ENCODE results near the gene GPS2. TPM values are rescaled to one million over a fixed set of nuclear protein-coding genes. Genes with fewer than 3 reads are reported as not detected.

The GPS2 gene
- total RNA-seq = 59.8 TPM

GRCh38 chr17:7314719-7315569, at the start of gene GPS2:
TSS of gene GPS2 (minus strand) at chr17:7315360. CDS start at chr17:7315052, 308 bp downstream.

GRCh38 chr17:7355053-7355452, 39.9 kb upstream of the GPS2 start, which contains the start of gene TMEM95:
TSS of gene TMEM95 (plus strand) at chr17:7355156. CDS start at chr17:7355205, 49 bp downstream.

GRCh38 chr17:7351665-7352502, 36.7 kb upstream of the GPS2 start, which contains the start of gene KCTD11:
TSS of gene KCTD11 (plus strand) at chr17:7352162.

GRCh38 chr17:7336240-7337175, 21.3 kb upstream of the GPS2 start, which contains the start of gene ACAP1:
TSS of gene ACAP1 (plus strand) at chr17:7336529. CDS start at chr17:7336735, 206 bp downstream.

GRCh38 chr17:7328840-7329373, 13.7 kb upstream of the GPS2 start, which contains the start of gene NEURL4:
TSS of gene NEURL4 (minus strand) at chr17:7329335. CDS start at chr17:7329312, 23 bp downstream.

GRCh38 chr17:7306911-7307685, 8.1 kb downstream of the GPS2 start, which contains the start of gene EIF5A:
TSS of gene EIF5A (plus strand) at chr17:7307628. CDS start at chr17:7309636, 2,008 bp downstream.

GRCh38 chr17:7294614-7295153, 20.5 kb downstream of the GPS2 start, which contains the start of gene YBX2:
TSS of gene YBX2 (minus strand) at chr17:7294639. CDS start at chr17:7294500, 139 bp downstream.

GRCh38 chr17:7281074-7281952, 33.8 kb downstream of the GPS2 start, which contains the start of gene SLC2A4:
TSS of gene SLC2A4 (plus strand) at chr17:7281718. CDS start at chr17:7281935, 217 bp downstream.

Small RNA genes within 50 kb of the gene (small RNA-seq; reads per million reads assigned to genes)
- gene AC026954.2 (ENCODE audit: low replicate concordance) (not detected), gene RF00019 (ENCODE audit: low replicate concordance) (not detected)

Other genes starting within 250 kb of the GPS2 start
- not detected for gene CLEC10A, start 235.1 kb downstream of the GPS2 start, total RNA-seq
- not detected for gene ASGR2, start 200.5 kb downstream of the GPS2 start, total RNA-seq
- gene ASGR1, start 136.0 kb downstream of the GPS2 start, total RNA-seq = 12.5 TPM
- 155 TPM for gene DLG4, start 95.5 kb downstream of the GPS2 start, total RNA-seq
- gene ACADVL, start 95.4 kb downstream of the GPS2 start, total RNA-seq = 147 TPM
- 81.4 TPM for gene DVL2, start 80.8 kb downstream of the GPS2 start, total RNA-seq
- 25.7 TPM for gene PHF23, start 75.9 kb downstream of the GPS2 start, total RNA-seq
- 103 TPM for gene GABARAP, start 72.9 kb downstream of the GPS2 start, total RNA-seq
- gene CTDNEP1, start 63.6 kb downstream of the GPS2 start, total RNA-seq = 34.1 TPM
- gene ELP5, start 63.1 kb downstream of the GPS2 start, total RNA-seq = 26.6 TPM
- not detected for gene CLDN7, start 52.9 kb downstream of the GPS2 start, total RNA-seq
- not detected for gene SLC2A4, start 33.6 kb downstream of the GPS2 start, total RNA-seq
- 2.5 TPM for gene YBX2, start 20.7 kb downstream of the GPS2 start, total RNA-seq
- 132 TPM for gene EIF5A, start 7.7 kb downstream of the GPS2 start, total RNA-seq
- gene NEURL4, start 14.0 kb upstream of the GPS2 start, total RNA-seq = 61.0 TPM
- gene ACAP1, start 21.2 kb upstream of the GPS2 start, total RNA-seq = not detected
- 2.5 TPM for gene KCTD11, start 36.8 kb upstream of the GPS2 start, total RNA-seq
- gene TMEM95, start 39.8 kb upstream of the GPS2 start, total RNA-seq = not detected
- 1.3 TPM for gene TNK1, start 65.7 kb upstream of the GPS2 start, total RNA-seq
- 29.7 TPM for gene PLSCR3, start 79.2 kb upstream of the GPS2 start, total RNA-seq
- gene TMEM256, start 88.7 kb upstream of the GPS2 start, total RNA-seq = 42.9 TPM
- 22.8 TPM for gene NLGN2, start 92.5 kb upstream of the GPS2 start, total RNA-seq
- gene SPEM1, start 105.0 kb upstream of the GPS2 start, total RNA-seq = not detected
- gene SPEM2, start 110.3 kb upstream of the GPS2 start, total RNA-seq = not detected
- not detected for gene SPEM3, start 113.5 kb upstream of the GPS2 start, total RNA-seq
- 1.9 TPM for gene TMEM102, start 120.1 kb upstream of the GPS2 start, total RNA-seq
- gene FGF11, start 124.2 kb upstream of the GPS2 start, total RNA-seq = 13.1 TPM
- gene CHRNB1, start 129.7 kb upstream of the GPS2 start, total RNA-seq = 15.3 TPM
- 20.0 TPM for gene ZBTB4, start 164.3 kb upstream of the GPS2 start, total RNA-seq
- gene SLC35G6, start 166.1 kb upstream of the GPS2 start, total RNA-seq = not detected
- 106 TPM for gene POLR2A, start 169.0 kb upstream of the GPS2 start, total RNA-seq
- 6.6 TPM for gene TNFSF12, start 233.7 kb upstream of the GPS2 start, total RNA-seq
- gene TNFSF13, start 243.4 kb upstream of the GPS2 start, total RNA-seq = 0.94 TPM
- gene SENP3, start 246.6 kb upstream of the GPS2 start, total RNA-seq = 67.6 TPM

Measured in parietal lobe (tissue), 2 donors.